Measurements from ENCODE around the gene MFAP3.
A peak's percentile ranks its signal among the peaks of the same experiment; 100 is the strongest.

The MFAP3 gene

DNA sequence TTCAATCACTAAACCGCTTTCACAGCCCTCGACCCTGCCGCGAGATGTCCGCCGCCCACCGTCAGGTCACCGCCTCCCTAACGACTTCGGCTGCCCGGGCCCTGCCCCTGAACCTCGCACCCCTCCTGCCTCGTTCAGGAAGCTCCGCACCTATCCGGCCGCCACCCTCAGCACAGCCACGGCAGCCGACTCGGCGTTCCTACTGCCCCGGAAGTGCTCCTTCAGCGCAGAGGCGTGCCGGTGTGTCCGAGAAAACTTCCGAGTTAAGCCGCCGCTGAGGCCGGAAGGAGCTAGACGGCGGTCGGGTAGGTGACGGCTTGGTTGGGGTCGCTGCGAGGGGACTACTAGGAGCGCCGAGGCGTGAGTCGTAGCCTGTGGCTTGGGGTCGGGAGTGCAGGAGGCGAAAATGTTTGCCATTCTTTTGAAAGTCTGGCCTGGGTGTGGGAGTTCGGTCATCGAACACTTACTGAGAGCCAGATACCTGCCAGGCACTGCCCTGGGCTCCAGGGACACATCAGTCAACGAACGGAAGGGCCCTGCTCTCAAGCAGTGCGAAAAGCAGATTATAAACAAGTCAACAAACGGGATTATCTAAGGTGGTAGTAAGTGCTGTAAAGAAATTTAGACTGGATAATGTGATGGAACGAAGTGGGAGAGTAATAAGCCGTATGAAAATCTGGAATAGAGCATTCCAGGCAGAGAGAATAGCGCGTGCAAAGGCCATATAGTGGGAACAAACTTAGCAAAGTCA lies at the start of gene MFAP3, which contains the start of gene FAM114A2:
Gene MFAP3, plus strand, starts transcription at position 261 of the 751 bp plus-strand sequence. CDS start 10,756 bp downstream, outside the sequence.
Gene FAM114A2, minus strand, starts transcription at position 204 of the 751 bp plus-strand sequence. CDS start 3,957 bp downstream, outside the sequence.
- no peak; the same call in 1 of the 2 replicates for TF ChIP-seq CEBPB (IDR thresholded peaks at IDR 0.05)
- TF ChIP-seq, protein P1, sequence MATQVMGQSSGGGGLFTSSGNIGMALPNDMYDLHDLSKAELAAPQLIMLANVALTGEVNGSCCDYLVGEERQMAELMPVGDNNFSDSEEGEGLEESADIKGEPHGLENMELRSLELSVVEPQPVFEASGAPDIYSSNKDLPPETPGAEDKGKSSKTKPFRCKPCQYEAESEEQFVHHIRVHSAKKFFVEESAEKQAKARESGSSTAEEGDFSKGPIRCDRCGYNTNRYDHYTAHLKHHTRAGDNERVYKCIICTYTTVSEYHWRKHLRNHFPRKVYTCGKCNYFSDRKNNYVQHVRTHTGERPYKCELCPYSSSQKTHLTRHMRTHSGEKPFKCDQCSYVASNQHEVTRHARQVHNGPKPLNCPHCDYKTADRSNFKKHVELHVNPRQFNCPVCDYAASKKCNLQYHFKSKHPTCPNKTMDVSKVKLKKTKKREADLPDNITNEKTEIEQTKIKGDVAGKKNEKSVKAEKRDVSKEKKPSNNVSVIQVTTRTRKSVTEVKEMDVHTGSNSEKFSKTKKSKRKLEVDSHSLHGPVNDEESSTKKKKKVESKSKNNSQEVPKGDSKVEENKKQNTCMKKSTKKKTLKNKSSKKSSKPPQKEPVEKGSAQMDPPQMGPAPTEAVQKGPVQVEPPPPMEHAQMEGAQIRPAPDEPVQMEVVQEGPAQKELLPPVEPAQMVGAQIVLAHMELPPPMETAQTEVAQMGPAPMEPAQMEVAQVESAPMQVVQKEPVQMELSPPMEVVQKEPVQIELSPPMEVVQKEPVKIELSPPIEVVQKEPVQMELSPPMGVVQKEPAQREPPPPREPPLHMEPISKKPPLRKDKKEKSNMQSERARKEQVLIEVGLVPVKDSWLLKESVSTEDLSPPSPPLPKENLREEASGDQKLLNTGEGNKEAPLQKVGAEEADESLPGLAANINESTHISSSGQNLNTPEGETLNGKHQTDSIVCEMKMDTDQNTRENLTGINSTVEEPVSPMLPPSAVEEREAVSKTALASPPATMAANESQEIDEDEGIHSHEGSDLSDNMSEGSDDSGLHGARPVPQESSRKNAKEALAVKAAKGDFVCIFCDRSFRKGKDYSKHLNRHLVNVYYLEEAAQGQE (IDR thresholded peaks at IDR 0.05; ENCODE audit: low read depth) = no peak
- no peak for TF ChIP-seq FOXM1 (IDR thresholded peaks at IDR 0.05; ENCODE audit: borderline replicate concordance, low read depth)
- TF ChIP-seq YY1 (IDR thresholded peaks at IDR 0.05; ENCODE audit: low read depth) = peak; percentile 75
- TF ChIP-seq EGR1 (IDR thresholded peaks at IDR 0.05) = peak; percentile 35; the same call in 1 of the 2 replicates
- TF ChIP-seq, protein P2, sequence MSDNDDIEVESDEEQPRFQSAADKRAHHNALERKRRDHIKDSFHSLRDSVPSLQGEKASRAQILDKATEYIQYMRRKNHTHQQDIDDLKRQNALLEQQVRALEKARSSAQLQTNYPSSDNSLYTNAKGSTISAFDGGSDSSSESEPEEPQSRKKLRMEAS (IDR thresholded peaks at IDR 0.05) = peak; percentile 92
- TF ChIP-seq TAF1 (IDR thresholded peaks at IDR 0.05; ENCODE audit: low read depth) = peak; percentile 81
- TF ChIP-seq ZBTB7A (IDR thresholded peaks at IDR 0.05; ENCODE audit: low read depth) = no peak
- TF ChIP-seq EP300 (IDR thresholded peaks at IDR 0.05; ENCODE audit: borderline replicate concordance) = no peak
- TF ChIP-seq TCF12 (IDR thresholded peaks at IDR 0.05; ENCODE audit: low read depth) = peak; percentile 81
- TF ChIP-seq RAD21 (IDR thresholded peaks at IDR 0.05; ENCODE audit: low read depth) = no peak
- no peak; the same call in 1 of the 2 replicates for TF ChIP-seq TEAD4 (IDR thresholded peaks at IDR 0.05)

DNA sequence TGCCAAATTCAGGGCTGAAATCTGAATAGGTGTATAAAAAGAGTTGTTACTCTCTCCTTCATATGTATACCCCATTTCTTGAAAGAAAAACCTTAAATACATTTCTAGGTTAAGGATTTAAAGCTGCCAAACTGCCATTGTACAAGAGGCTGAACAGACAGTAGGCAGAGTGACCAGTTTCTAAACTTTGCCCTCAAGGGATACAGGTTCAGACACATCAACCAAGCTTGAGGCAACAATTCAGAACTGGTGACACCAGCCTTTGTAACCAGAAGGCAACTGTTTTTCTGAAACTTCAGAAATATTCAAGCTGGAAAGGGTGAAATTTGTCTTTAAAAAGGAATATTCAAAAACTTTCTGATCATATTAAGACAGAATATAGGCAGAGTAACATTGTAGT lies 47.6 kb upstream of the MFAP3 start:
- TF ChIP-seq TAF1 (IDR thresholded peaks at IDR 0.05; ENCODE audit: low read depth) (no peak), FOXM1 (IDR thresholded peaks at IDR 0.05; ENCODE audit: borderline replicate concordance, low read depth) (no peak)

GRCh38 chr5:153998010-153998409 lies 40.8 kb upstream of the MFAP3 start:
- no peak for TF ChIP-seq ZBTB7A (IDR thresholded peaks at IDR 0.05; ENCODE audit: low read depth)
- no peak for TF ChIP-seq TAF1 (IDR thresholded peaks at IDR 0.05; ENCODE audit: low read depth)
- TF ChIP-seq RAD21 (IDR thresholded peaks at IDR 0.05; ENCODE audit: low read depth) = no peak

GRCh38 chr5:153998768-153999167 lies 40.0 kb upstream of the MFAP3 start:
- TF ChIP-seq YY1 (IDR thresholded peaks at IDR 0.05; ENCODE audit: low read depth) (no peak), NFIC (IDR thresholded peaks at IDR 0.05) (no peak), ZBTB7A (IDR thresholded peaks at IDR 0.05; ENCODE audit: low read depth) (no peak), TAF1 (IDR thresholded peaks at IDR 0.05; ENCODE audit: low read depth) (no peak), RAD21 (IDR thresholded peaks at IDR 0.05; ENCODE audit: low read depth) (no peak), CEBPB (IDR thresholded peaks at IDR 0.05) (no peak), EP300 (IDR thresholded peaks at IDR 0.05; ENCODE audit: borderline replicate concordance) (no peak), TCF12 (IDR thresholded peaks at IDR 0.05; ENCODE audit: low read depth) (no peak), TEAD4 (IDR thresholded peaks at IDR 0.05) (no peak), FOXM1 (IDR thresholded peaks at IDR 0.05; ENCODE audit: borderline replicate concordance, low read depth) (no peak), CREB1 (IDR thresholded peaks at IDR 0.05; ENCODE audit: low read depth) (no peak), EGR1 (IDR thresholded peaks at IDR 0.05) (no peak)
- TF ChIP-seq, protein P3, sequence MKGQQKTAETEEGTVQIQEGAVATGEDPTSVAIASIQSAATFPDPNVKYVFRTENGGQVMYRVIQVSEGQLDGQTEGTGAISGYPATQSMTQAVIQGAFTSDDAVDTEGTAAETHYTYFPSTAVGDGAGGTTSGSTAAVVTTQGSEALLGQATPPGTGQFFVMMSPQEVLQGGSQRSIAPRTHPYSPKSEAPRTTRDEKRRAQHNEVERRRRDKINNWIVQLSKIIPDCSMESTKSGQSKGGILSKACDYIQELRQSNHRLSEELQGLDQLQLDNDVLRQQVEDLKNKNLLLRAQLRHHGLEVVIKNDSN (IDR thresholded peaks at IDR 0.05) = no peak
- TF ChIP-seq, protein P2 (IDR thresholded peaks at IDR 0.05) = no peak
- TF ChIP-seq, protein P1 (IDR thresholded peaks at IDR 0.05; ENCODE audit: low read depth) = no peak

GRCh38 chr5:153999995-154000394 lies 38.8 kb upstream of the MFAP3 start:
- TF ChIP-seq CREB1 (IDR thresholded peaks at IDR 0.05; ENCODE audit: low read depth) (no peak), TAF1 (IDR thresholded peaks at IDR 0.05; ENCODE audit: low read depth) (no peak), TCF12 (IDR thresholded peaks at IDR 0.05; ENCODE audit: low read depth) (no peak), EP300 (IDR thresholded peaks at IDR 0.05; ENCODE audit: borderline replicate concordance) (no peak)
- TF ChIP-seq, protein P1 (IDR thresholded peaks at IDR 0.05; ENCODE audit: low read depth) = no peak

All from Ishikawa (cell line).